ENCODE measurements around the gene PTCD3. TPM values are rescaled to one million over a fixed set of nuclear protein-coding genes. Genes with fewer than 3 reads are reported as not detected.

The PTCD3 gene
- total and polyA plus RNA-seq, 9 donors = 32.5 to 98.5 (median 79.4) TPM

GRCh38 chr2:86170449-86170848 is 64.4 kb downstream of the PTCD3 start:
- no peak overlapping the region for H3K4me3 ChIP-seq
- H3K36me3 ChIP-seq = no peaks in the 10 kb centered on the region
- no peak for DNase-seq
- WGBS, 3 donors = 95 to 96% (median 95%) methylated on average over 4 of the region's 4 CpGs
- no peaks in the 10 kb centered on the region for H3K27me3 ChIP-seq
- H3K27ac ChIP-seq = no peak overlapping the region
- intact Hi-C loops (cut with DNase I) = no loop called here
- H3K9me3 ChIP-seq = no peaks in the 10 kb centered on the region
- no peaks in the 10 kb centered on the region for H3K4me1 ChIP-seq (ENCODE audit: insufficient read depth)
- TF ChIP-seq EP300 (IDR thresholded peaks at IDR 0.05) (no peak), POLR2A (IDR thresholded peaks at IDR 0.05) (no peak), CTCF (IDR thresholded peaks at IDR 0.05) (no peak)

- no peaks in the 10 kb centered on the region for H3K27me3 ChIP-seq
- H3K4me3 ChIP-seq = no peak overlapping the region
- WGBS, 3 donors = 83 to 87% (median 85%) methylated on average over 3 of the region's 3 CpGs
- H3K9me3 ChIP-seq = no peaks in the 10 kb centered on the region
- intact Hi-C loops (cut with DNase I) = no loop called here
- no peak for TF ChIP-seq POLR2A (IDR thresholded peaks at IDR 0.05)
- TF ChIP-seq CTCF (IDR thresholded peaks at IDR 0.05) = no peak
- TF ChIP-seq EP300 (IDR thresholded peaks at IDR 0.05) = no peak
- H3K27ac ChIP-seq = no peak overlapping the region
- DNase-seq = no peak
- H3K4me1 ChIP-seq (ENCODE audit: insufficient read depth) = peaks cover 1% of the 10 kb centered on the region
- H3K36me3 ChIP-seq = no peaks in the 10 kb centered on the region
These were observed 65.3 kb downstream of the PTCD3 start for GRCh38 chr2:86171295-86171694.

GRCh38 chr2:86172610-86173009 is 66.6 kb downstream of the PTCD3 start:
- Histone ChIP-seq H3K36me3 (no peaks in the 10 kb centered on the region), H3K9me3 (no peaks in the 10 kb centered on the region), H3K27me3 (no peaks in the 10 kb centered on the region), H3K4me3 (no peak overlapping the region), H3K27ac (no peak overlapping the region), H3K4me1 (ENCODE audit: insufficient read depth) (peaks cover 2% of the 10 kb centered on the region)
- no peak for DNase-seq
- intact Hi-C loops (cut with DNase I) = no loop called here
- TF ChIP-seq EP300 (IDR thresholded peaks at IDR 0.05) (no peak), CTCF (IDR thresholded peaks at IDR 0.05) (no peak), POLR2A (IDR thresholded peaks at IDR 0.05) (no peak)
- WGBS, 3 donors = 18 to 79% (median 25%) methylated on average over 2 of the region's 2 CpGs

- no peak overlapping the region for H3K27ac ChIP-seq
- DNase-seq = no peak
- intact Hi-C loops (cut with DNase I) = no loop called here
- no peaks in the 10 kb centered on the region for H3K27me3 ChIP-seq
- no peaks in the 10 kb centered on the region for H3K36me3 ChIP-seq
- H3K4me3 ChIP-seq = no peak overlapping the region
- 39 to 66% (median 61%) methylated on average over 2 of the region's 2 CpGs for WGBS, 3 donors
- no peaks in the 10 kb centered on the region for H3K9me3 ChIP-seq
- H3K4me1 ChIP-seq (ENCODE audit: insufficient read depth) = peaks cover 2% of the 10 kb centered on the region
- TF ChIP-seq POLR2A (IDR thresholded peaks at IDR 0.05) (no peak), EP300 (IDR thresholded peaks at IDR 0.05) (no peak), CTCF (IDR thresholded peaks at IDR 0.05) (no peak)
These were observed 68.4 kb downstream of the PTCD3 start for GRCh38 chr2:86174445-86174844.

- intact Hi-C loops (cut with DNase I) = no loop called here
- no peaks in the 10 kb centered on the region for H3K9me3 ChIP-seq
- H3K4me1 ChIP-seq (ENCODE audit: insufficient read depth) = peaks cover 2% of the 10 kb centered on the region
- 93 to 100% (median 95%) methylated on average over 1 of the region's 1 CpG for WGBS, 3 donors
- DNase-seq = no peak
- no peaks in the 10 kb centered on the region for H3K36me3 ChIP-seq
- no peak overlapping the region for H3K4me3 ChIP-seq
- TF ChIP-seq CTCF (IDR thresholded peaks at IDR 0.05) (no peak), POLR2A (IDR thresholded peaks at IDR 0.05) (no peak), EP300 (IDR thresholded peaks at IDR 0.05) (no peak)
- H3K27me3 ChIP-seq = no peaks in the 10 kb centered on the region
- no peak overlapping the region for H3K27ac ChIP-seq
These were observed 69.8 kb downstream of the PTCD3 start for GRCh38 chr2:86175828-86176227.

Measured in ovary (tissue), 9 donors.